Caco-2 (cell line): ENCODE results near the gene SLC1A1. TPM values are rescaled to one million over a fixed set of nuclear protein-coding genes. Genes with fewer than 3 reads are reported as not detected.
A peak's percentile ranks its signal among the peaks of the same experiment; 100 is the strongest.

Source experiments
- BruUV-seq: library from RNA; stranded (reverse); fragments of 400-500 nt; replicated peaks from 2 replicates; lab custom pipeline; 2021; lab: Mats Ljungman, UMichigan
- CTCF ChIA-PET: fragments of 300-600 bp; sonication (Branson Sonifier 250); formaldehyde crosslinking; loops from one replicate; lab custom pipeline; 2022; ENCODE audit warnings: antibody characterized with exemption; lab: Charles Lee
- POLR2A ChIA-PET: fragments of 300-600 bp; sonication (Branson Sonifier 250); formaldehyde crosslinking; loops from one replicate; lab custom pipeline; 2022; ENCODE audit warnings: antibody characterized with exemption; lab: Charles Lee
- DNase-seq, 2 experiments: peaks; one replicate each; pipeline versions ENCODE4 v3.0.0 to v3.0.0-alpha.2; 2020 to 2022
- H3K27me3 ChIP-seq: replicated peaks from 2 replicates; pipeline ENCODE4 v1.6.0; 2011; ENCODE audit warnings: low read length; ENCODE audit not compliant: control insufficient read depth, insufficient read depth
- H3K36me3 ChIP-seq: 2 replicates; pipeline ENCODE4 v1.5.1; 2011; ENCODE audit warnings: low read length; ENCODE audit not compliant: control insufficient read depth, insufficient read depth
- H3K4me1 ChIP-seq: fragments of 250-450 bp; sonication (Bioruptor Pico); 2 replicates; pipeline ENCODE4 v1.5.1; 2020; ENCODE audit warnings: mild to moderate bottlenecking
- H3K4me3 ChIP-seq: 2 replicates; pipeline ENCODE4 v1.5.1; 2011; ENCODE audit warnings: low read depth, mild to moderate bottlenecking, control low read depth, low read length
- H3K9me3 ChIP-seq: fragments of 250-450 bp; sonication (Bioruptor Pico); 2 replicates; pipeline ENCODE4 v1.5.1; 2020; ENCODE audit warnings: mild to moderate bottlenecking, moderate library complexity
- H3K27ac Mint-ChIP-seq: one replicate; pipeline ENCODE4 v1.8.0; 2022; ENCODE audit warnings: mixed read lengths; ENCODE audit not compliant: unreplicated experiment
- H3K27me3 Mint-ChIP-seq: one replicate; pipeline ENCODE4 v1.8.0; 2022; ENCODE audit warnings: mixed read lengths; ENCODE audit not compliant: insufficient read depth, unreplicated experiment
- H3K36me3 Mint-ChIP-seq: one replicate; pipeline ENCODE4 v1.8.0; 2022; ENCODE audit warnings: mild to moderate bottlenecking, mixed read lengths; ENCODE audit not compliant: insufficient read depth, unreplicated experiment
- H3K4me1 Mint-ChIP-seq: one replicate; pipeline ENCODE4 v1.8.0; 2022; ENCODE audit warnings: low read depth, mixed read lengths; ENCODE audit not compliant: unreplicated experiment
- H3K4me3 Mint-ChIP-seq: one replicate; pipeline ENCODE4 v1.8.0; 2022; ENCODE audit warnings: mild to moderate bottlenecking, moderate library complexity, mixed read lengths; ENCODE audit not compliant: unreplicated experiment
- H3K9me3 Mint-ChIP-seq: one replicate; pipeline ENCODE4 v1.8.0; 2022; ENCODE audit warnings: mixed read lengths; ENCODE audit not compliant: unreplicated experiment
- intact Hi-C: fragments of 100-400 bp; cut with micrococcal nuclease; formaldehyde crosslinking; loops from one replicate; pipeline ENCODE4 v1.10.0; 2022; ENCODE audit not compliant: unreplicated experiment
- total RNA-seq: library from RNA; stranded (reverse); gene quantifications from 2 replicates; pipeline ENCODE4 v1.2.3, GENCODE V29; 2022
- TF ChIP-seq, protein P1 (sequence below), 2 experiments: fragments of 200-600 bp in 1 of 2; IDR thresholded peaks; 1 replicate in 1 of 2; 2 replicates in 1 of 2; pipeline versions ENCODE4 v1.5.1 to v1.8.0; 2011 to 2022; ENCODE audit warnings: antibody characterized with exemption in 1 of 2, control low read depth in 1 of 2, inconsistent platforms in 1 of 2, low read depth in 1 of 2, low read length in 1 of 2, mild to moderate bottlenecking in 1 of 2, moderate library complexity in 1 of 2; ENCODE audit not compliant: insufficient read depth in 1 of 2, severe bottlenecking in 1 of 2, unreplicated experiment in 1 of 2

SLC1A1 gene
- total RNA-seq, 1 experiment from 2014 or later, result 53.1 TPM

GRCh38 chr9:4550777-4551484, 60.7 kb downstream of the SLC1A1 start:
- H3K9me3 Mint-ChIP-seq, result no peaks in the 10 kb centered on the region
- peaks cover 7% of the 10 kb centered on the region for H3K4me1 Mint-ChIP-seq
- CTCF ChIA-PET, result interaction anchor here (0.6 kb wide), 2 partner anchors 375 to 880 kb away, joined by 3 to 4 read pairs; no protein-coding TSS in a partner anchor
- H3K36me3 Mint-ChIP-seq, result peaks cover 16% of the 10 kb centered on the region
- Histone ChIP-seq H3K36me3 (no peaks in the 10 kb centered on the region), H3K4me1 (peaks cover 5% of the 10 kb centered on the region; the same call in 1 of the 2 replicates), H3K9me3 (no peaks in the 10 kb centered on the region), H3K4me3 (no peak overlapping the region), H3K27me3 (no peaks in the 10 kb centered on the region)
- DNase-seq, result no peak
- H3K27ac Mint-ChIP-seq, result no peak overlapping the region
- no TSS peak for BruUV-seq
- no peaks in the 10 kb centered on the region for H3K27me3 Mint-ChIP-seq
- TF ChIP-seq, protein P1, sequence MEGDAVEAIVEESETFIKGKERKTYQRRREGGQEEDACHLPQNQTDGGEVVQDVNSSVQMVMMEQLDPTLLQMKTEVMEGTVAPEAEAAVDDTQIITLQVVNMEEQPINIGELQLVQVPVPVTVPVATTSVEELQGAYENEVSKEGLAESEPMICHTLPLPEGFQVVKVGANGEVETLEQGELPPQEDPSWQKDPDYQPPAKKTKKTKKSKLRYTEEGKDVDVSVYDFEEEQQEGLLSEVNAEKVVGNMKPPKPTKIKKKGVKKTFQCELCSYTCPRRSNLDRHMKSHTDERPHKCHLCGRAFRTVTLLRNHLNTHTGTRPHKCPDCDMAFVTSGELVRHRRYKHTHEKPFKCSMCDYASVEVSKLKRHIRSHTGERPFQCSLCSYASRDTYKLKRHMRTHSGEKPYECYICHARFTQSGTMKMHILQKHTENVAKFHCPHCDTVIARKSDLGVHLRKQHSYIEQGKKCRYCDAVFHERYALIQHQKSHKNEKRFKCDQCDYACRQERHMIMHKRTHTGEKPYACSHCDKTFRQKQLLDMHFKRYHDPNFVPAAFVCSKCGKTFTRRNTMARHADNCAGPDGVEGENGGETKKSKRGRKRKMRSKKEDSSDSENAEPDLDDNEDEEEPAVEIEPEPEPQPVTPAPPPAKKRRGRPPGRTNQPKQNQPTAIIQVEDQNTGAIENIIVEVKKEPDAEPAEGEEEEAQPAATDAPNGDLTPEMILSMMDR (IDR thresholded peaks at IDR 0.05; ENCODE audit: insufficient read depth in 1 of 2, low read depth in 1 of 2, low read length in 1 of 2, severe bottlenecking in 1 of 2, unreplicated experiment in 1 of 2), result no peak
- POLR2A ChIA-PET, result no interaction called here
- no peak overlapping the region for H3K4me3 Mint-ChIP-seq
- intact Hi-C loops, result no loop called here

- Histone ChIP-seq H3K4me1 (peaks cover 5% of the 10 kb centered on the region; the same call in 1 of the 2 replicates), H3K9me3 (no peaks in the 10 kb centered on the region), H3K36me3 (no peaks in the 10 kb centered on the region), H3K4me3 (no peak overlapping the region), H3K27me3 (no peaks in the 10 kb centered on the region)
- DNase-seq, result no peak
- ChIA-PET CTCF (no interaction called here), POLR2A (no interaction called here)
- Mint-ChIP-seq H3K36me3 (peaks cover 16% of the 10 kb centered on the region), H3K27ac (peak overlapping the region; percentile 51), H3K27me3 (no peaks in the 10 kb centered on the region), H3K9me3 (no peaks in the 10 kb centered on the region), H3K4me1 (peaks cover 7% of the 10 kb centered on the region), H3K4me3 (no peak overlapping the region)
- intact Hi-C loops, result no loop called here
- TF ChIP-seq, protein P1 (IDR thresholded peaks at IDR 0.05; ENCODE audit: insufficient read depth in 1 of 2, low read depth in 1 of 2, low read length in 1 of 2, severe bottlenecking in 1 of 2, unreplicated experiment in 1 of 2), result no peak
- no TSS peak for BruUV-seq
These were observed 63.7 kb downstream of the SLC1A1 start for GRCh38 chr9:4553951-4554381.

- Histone ChIP-seq H3K4me1 (peaks cover 5% of the 10 kb centered on the region; the same call in 1 of the 2 replicates), H3K4me3 (no peak overlapping the region), H3K27me3 (no peaks in the 10 kb centered on the region), H3K9me3 (no peaks in the 10 kb centered on the region), H3K36me3 (no peaks in the 10 kb centered on the region)
- DNase-seq, result no peak
- Mint-ChIP-seq H3K36me3 (peaks cover 14% of the 10 kb centered on the region), H3K4me1 (peaks cover 7% of the 10 kb centered on the region), H3K27me3 (no peaks in the 10 kb centered on the region), H3K27ac (no peak overlapping the region), H3K9me3 (no peaks in the 10 kb centered on the region), H3K4me3 (no peak overlapping the region)
- intact Hi-C loops, result no loop called here
- BruUV-seq, result no TSS peak
- CTCF ChIA-PET, result no interaction called here
- POLR2A ChIA-PET, result no interaction called here
- TF ChIP-seq, protein P1 (IDR thresholded peaks at IDR 0.05; ENCODE audit: insufficient read depth in 1 of 2, low read depth in 1 of 2, low read length in 1 of 2, severe bottlenecking in 1 of 2, unreplicated experiment in 1 of 2), result no peak
These were observed 65.0 kb downstream of the SLC1A1 start for GRCh38 chr9:4555236-4555635.
